Measurements from ENCODE around the gene DUS1L.
A peak's percentile ranks its signal among the peaks of the same experiment; 100 is the strongest.
"Not testable (repeated sequence)": the region's sequence is repeated elsewhere in the genome, so short reads cannot be mapped to it uniquely, and the experiment has no call there.

Gene DUS1L

GRCh38 chr17:82045936-82046484 is 19.6 kb downstream of the DUS1L start:
- H3K4me3 ChIP-seq (ENCODE audit: low read depth, low read length), result no peak overlapping the region

GRCh38 chr17:82043507-82043906 is 22.1 kb downstream of the DUS1L start:
- H3K4me3 ChIP-seq (ENCODE audit: low read depth, low read length), result no peak overlapping the region

GRCh38 chr17:82042649-82043048 is 23.0 kb downstream of the DUS1L start:
- H3K4me3 ChIP-seq (ENCODE audit: low read depth, low read length), result no peak overlapping the region

- no peak overlapping the region for H3K4me3 ChIP-seq (ENCODE audit: low read depth, low read length)
These were observed 24.3 kb downstream of the DUS1L start for GRCh38 chr17:82041144-82041814.

GRCh38 chr17:82039695-82040299 is 25.8 kb downstream of the DUS1L start:
- H3K4me3 ChIP-seq (ENCODE audit: low read depth, low read length), result no peak overlapping the region

GRCh38 chr17:82038796-82039409 is 26.7 kb downstream of the DUS1L start:
- not testable (repeated sequence) for H3K4me3 ChIP-seq (ENCODE audit: low read depth, low read length)

- H3K4me3 ChIP-seq (ENCODE audit: low read depth, low read length), result no peak overlapping the region
These were observed 27.8 kb downstream of the DUS1L start for GRCh38 chr17:82037889-82038195.

GRCh38 chr17:82037092-82037888 is 28.3 kb downstream of the DUS1L start, which contains the start of gene DCXR:
TSS of gene DCXR (minus strand) at chr17:82037697. CDS start at chr17:82037682, 15 bp downstream.
- peak within 1 kb of the TSS; percentile 49 for H3K4me3 ChIP-seq (ENCODE audit: low read depth, low read length)

GRCh38 chr17:82036634-82037091 is 28.9 kb downstream of the DUS1L start:
- peak overlapping the region; percentile 49 for H3K4me3 ChIP-seq (ENCODE audit: low read depth, low read length)

GRCh38 chr17:82035956-82036633 is 29.5 kb downstream of the DUS1L start:
- no peak overlapping the region for H3K4me3 ChIP-seq (ENCODE audit: low read depth, low read length)

- no peak overlapping the region for H3K4me3 ChIP-seq (ENCODE audit: low read depth, low read length)
These were observed 30.1 kb downstream of the DUS1L start for GRCh38 chr17:82035488-82035887.

- H3K4me3 ChIP-seq (ENCODE audit: low read depth, low read length), result no peak overlapping the region
These were observed 31.1 kb downstream of the DUS1L start for GRCh38 chr17:82034371-82035011.

- no peak overlapping the region for H3K4me3 ChIP-seq (ENCODE audit: low read depth, low read length)
These were observed 32.1 kb downstream of the DUS1L start for GRCh38 chr17:82033359-82034085.

GRCh38 chr17:82031885-82032627 is 33.5 kb downstream of the DUS1L start:
- peak overlapping the region; percentile 62 for H3K4me3 ChIP-seq (ENCODE audit: low read depth, low read length)

GRCh38 chr17:82031303-82031884 is 34.2 kb downstream of the DUS1L start, which contains the start of gene RAC3:
TSS of gene RAC3 (plus strand) at chr17:82031678. CDS start at chr17:82031762, 84 bp downstream.
- peak within 1 kb of the TSS; percentile 62 for H3K4me3 ChIP-seq (ENCODE audit: low read depth, low read length)

GRCh38 chr17:82030470-82031302 is 34.9 kb downstream of the DUS1L start:
- peak overlapping the region; percentile 45 for H3K4me3 ChIP-seq (ENCODE audit: low read depth, low read length)

GRCh38 chr17:82029990-82030469 is 35.6 kb downstream of the DUS1L start:
- H3K4me3 ChIP-seq (ENCODE audit: low read depth, low read length), result no peak overlapping the region

All from iPS-11a (cell line).